Measurements from ENCODE around the gene C3orf49.

The C3orf49 gene

DNA sequence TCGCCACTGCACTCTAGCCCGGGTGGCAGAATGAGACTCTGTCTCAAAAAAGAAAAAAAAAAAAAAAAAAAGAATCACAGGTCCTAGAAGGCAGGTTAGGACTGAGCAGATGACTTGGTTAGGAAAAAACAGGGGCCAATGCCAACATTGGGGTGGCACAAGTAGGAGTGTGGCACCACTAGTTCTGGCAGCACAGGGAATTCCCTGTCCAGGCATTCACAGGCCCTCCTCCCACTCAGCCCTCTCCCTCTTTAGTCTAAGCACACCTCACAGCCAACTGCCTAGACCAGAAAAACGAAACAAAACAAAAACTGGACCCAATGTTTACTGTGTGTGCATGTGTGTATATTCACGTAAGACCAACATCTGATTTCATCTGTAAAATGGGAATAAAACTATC is 34.0 kb downstream of the C3orf49 start:
- DNase-seq = no peak

DNA sequence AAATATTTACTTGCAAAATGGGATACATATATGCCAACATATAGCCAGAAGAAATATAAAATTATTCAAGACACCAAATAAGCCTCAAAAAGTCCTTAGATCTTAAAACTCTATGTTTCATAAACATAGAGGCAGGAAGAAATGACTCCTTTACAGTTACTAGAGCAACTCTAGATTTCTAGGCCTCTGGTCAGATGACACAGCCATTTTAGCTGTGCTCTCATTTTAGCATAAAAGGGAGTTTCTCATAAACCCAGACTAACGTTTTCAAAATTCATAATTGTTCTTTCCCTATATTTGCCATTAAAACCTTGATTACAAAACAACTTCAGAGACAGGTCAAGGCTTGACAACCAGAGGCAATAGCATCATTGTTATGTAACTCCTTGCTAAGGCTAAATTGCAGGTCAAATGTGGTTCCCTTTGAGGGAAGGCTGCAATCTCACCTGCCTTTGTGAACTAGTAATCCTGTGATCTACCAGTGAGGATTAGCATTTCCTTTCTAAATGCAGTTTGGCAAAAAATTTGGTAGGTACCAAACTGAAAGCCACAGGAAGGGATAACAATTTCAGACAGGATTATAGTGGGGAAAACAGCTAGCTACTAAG is 36.3 kb downstream of the C3orf49 start:
- DNase-seq = no peak

DNA sequence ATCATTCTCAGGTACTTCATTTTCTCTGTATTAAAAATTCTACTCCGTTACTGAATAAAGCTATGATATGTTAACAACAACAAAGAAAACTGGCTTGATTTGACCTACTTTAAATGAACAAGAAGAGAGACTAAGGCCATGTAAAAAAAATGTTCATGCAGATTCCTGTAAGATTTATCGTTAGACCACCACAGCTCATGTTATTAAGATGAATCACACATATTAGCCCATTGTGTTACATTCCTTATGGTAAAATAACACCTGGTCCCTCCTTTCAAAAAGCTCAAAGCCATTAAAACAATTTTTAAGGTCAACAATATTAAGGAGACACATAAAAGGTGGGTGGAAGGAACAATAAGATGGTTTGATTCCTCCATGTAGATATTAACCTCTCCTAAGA is 38.2 kb downstream of the C3orf49 start:
- DNase-seq = no peak

DNA sequence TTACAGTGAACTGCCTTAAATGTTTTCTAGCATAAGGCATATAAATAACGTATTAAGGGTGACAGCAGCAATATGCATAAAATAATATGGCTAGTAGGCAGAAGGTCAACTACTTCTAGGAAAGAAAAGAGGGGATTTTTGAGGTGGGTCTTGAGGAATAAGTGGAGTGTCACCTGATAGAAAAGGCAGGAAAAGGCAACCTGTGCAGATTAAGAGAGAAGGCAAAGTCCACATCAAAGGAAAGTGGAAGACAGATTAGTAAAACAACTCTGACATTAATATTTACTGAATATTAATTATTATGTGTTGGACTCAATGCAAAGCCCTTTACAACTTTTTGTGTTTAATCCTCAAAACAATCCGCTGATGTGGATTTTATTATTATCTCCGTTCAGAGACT is 41.7 kb downstream of the C3orf49 start:
- DNase-seq = no peak

DNA sequence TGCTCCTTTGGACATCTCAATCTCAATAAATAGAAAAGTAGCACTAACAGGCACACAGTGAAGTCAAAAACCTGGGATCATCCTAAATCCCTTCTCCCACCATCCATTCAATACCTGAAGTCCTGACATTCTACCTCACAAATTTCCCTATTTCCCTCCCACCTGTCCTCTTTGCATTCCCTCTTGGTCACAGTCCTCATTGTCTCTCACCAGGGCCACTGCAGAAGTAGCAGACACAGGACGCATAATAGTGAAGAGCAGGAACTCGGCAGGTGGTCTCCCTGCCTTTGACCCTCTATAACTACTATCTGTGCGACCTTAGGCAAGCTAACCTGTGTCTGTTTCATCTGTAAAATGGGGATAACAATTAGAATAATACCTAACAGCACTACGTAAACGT is 42.2 kb downstream of the C3orf49 start:
- no peak for DNase-seq

DNA sequence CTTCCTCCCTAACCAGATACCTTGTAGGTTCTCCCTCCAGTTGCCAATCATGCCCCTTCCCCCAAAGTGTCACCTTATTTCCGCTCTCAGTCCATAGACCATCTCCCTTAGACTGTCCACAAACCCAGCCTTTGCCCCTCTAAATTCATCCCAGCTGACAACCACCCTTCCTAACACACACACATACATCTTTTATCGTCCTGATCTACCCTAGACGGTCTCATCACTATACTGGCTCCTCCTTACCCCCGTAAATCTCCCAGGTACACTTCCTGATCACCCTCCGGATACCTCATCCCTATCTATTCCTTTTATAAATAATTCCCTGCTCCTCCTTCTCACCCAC is 43.7 kb downstream of the C3orf49 start:
- no peak for DNase-seq

DNA sequence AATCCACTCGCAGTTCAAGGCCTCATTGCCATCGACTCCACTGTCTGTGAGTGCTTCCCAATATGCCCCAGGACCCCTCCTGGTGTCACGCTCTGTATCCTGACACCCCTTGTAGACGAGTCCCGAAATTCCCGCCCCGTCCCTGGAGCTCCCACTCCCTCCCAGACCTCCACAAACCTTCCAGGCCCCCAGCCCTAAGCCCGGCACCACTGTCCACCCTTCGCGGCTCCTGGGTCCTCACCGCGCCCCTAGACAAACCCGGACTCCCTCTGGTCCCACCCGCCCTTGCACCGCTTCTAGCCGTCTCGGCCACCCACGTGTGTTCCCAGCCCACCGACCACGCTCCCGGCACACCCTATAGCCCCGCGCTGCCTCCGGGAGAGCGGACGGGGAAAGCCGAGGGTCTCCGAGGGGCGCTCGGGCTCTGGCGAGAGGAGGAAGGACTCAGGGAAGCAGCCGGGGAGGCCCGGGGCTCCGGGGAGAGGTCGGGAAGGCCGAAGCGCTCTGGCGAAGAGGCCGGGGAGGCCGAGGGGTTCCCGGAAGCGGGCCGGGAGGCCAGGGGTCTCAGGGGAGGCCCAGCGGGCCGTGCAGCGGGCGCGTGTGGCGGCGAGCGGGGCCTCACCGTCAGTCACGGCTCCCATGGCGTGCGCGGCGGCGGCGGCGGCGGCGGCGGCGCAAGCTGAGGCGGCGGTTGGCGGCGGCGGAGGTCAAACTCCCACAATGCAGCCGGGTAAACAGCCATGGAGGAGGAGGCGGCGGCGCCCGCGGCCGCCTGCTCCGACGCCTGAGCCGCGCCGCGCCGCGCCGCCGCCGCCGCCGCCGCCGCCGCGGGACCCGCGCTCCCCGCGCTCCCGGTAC is 44.3 kb downstream of the C3orf49 start, which contains the start of the genes ATXN7 and THOC7:
Gene ATXN7 (plus strand): TSS at position 718 of the 858 bp plus-strand sequence. CDS start 48,732 bp downstream, outside the sequence.
Gene THOC7 (minus strand): TSS at position 656 of the 858 bp plus-strand sequence. CDS start 15 bp downstream, at position 641.
- peak; percentile 90 for DNase-seq

DNA sequence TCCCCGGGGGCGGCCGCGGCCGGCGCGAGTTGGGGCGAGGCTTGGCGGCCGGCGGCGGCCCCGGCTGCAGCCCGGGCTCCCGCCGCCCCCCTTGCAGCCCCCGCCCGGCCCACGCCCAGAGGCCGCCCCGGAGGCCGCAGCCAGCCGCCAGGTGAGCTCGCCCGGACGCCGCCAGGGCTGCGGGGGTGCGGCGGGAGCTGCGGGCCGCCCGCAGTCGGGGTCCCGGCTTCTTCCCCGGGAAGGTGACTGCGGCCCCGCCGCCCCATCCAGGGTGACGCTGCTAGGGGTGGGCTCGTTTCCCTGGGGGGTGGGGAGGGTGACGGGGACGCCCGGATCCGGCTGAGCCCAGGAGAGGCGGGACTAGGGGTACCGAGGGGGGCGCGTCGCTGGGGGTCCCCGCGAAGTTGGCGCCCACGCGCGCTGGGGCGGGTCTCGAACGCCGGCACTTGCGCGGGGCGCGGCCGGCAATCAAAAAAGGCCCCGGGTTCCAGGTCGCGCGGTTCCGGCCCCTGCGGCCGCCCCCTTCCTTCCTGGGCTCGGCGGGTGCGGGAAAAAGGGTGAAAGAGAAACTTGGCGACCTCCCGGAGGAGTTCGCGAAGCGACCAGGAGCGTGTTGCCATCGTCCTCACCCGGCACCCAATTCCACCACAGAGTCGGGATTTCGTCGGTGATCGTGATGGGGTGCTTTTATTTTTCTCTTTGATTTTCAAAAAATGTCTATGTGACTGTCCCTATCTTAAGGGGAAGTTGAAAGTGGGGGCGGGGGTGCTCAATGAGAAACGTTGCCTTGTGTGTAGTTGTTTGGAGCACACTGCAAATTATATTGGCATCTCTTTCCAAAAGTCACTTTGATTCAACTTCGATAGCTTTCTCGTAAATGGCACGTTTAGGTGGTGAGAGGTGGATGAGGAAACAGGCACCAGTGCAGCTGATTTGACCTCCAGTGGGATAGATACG is 45.2 kb downstream of the C3orf49 start:
- peak; percentile 78 for DNase-seq

DNA sequence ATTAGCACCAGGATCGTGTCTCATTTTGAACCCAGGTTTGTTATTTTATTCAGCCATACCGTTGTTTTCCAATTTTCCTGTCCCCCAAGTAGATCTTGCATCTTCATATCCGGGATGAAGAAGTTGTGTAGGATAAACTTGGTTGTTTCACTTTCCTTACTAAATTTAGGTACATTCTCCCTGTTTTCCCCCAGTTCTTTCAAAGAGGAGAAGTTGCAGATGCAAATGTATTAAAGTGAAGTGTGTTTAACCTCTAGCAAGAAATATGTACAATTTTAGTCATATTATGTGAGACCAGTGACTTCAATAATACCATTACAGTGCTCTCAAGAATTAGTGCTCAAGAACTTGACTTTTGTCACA is 45.8 kb downstream of the C3orf49 start:
- no peak for DNase-seq

DNA sequence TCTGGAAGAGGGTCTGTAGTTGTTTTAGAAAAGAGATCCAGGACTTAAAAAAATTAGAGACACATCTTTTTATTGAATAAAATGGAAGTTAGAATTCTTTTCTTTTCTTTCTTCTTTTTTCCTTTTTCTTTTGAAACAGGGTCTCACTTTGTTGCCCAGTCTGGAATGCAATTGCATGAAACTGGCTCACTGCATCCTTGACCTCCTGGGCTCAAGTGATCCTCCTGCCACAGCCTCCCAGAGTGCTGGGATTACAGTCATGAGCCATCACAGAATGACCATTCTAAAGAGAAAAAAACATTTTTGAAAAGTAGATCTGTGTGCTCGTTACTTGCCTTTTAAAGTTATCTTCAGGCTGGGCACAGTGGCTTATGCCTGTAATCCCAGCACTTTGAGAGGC is 48.1 kb downstream of the C3orf49 start:
- DNase-seq = no peak

DNA sequence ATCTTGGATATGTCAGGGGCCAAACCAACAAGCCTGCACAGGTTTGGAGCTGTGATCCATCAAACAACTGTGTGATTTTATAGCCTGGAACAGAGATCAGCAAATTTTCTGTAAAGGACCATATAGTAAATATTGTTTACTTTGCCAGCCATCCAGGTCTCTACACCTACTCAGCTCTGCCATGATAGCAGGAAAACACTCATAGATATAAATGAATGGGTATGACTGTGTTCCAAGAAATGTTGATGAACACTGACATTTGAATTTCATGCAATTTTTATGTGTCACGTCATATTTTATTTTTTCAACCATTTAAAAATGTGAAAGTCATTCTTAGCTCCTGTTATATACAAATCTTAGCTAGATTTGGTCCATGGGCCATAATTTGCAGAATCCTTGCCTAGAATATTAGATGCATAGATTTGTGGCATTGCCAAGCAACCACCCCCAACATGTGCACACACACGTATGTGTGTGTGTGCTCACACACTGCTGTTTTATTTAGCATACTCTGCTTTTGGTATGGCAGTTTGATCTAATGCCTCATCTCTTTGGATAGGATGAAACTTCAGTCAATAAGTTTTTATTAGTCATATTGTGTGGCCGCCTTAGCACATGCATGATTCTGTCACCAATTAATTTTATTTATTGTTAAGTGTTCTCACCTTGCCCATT is 51.0 kb downstream of the C3orf49 start:
- DNase-seq = no peak

DNA sequence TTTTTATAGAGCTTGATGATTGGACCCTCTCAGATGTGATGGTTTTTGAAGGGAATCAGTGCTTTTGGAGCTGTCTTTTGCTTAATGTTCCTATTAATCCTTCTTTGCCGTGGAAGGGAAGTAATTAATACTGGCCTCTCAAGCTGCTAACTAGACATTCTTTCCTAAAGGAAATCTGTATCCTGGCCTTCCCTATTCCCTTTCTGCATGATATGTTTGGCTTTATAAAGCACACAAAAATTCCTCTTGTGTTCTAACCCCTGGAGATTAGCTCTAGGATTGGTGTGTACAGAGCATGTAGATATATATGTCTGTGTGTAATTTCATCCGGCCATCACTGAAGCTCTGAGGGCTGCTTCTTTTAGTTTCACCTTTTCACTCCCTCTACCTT is 51.5 kb downstream of the C3orf49 start:
- DNase-seq = no peak

DNA sequence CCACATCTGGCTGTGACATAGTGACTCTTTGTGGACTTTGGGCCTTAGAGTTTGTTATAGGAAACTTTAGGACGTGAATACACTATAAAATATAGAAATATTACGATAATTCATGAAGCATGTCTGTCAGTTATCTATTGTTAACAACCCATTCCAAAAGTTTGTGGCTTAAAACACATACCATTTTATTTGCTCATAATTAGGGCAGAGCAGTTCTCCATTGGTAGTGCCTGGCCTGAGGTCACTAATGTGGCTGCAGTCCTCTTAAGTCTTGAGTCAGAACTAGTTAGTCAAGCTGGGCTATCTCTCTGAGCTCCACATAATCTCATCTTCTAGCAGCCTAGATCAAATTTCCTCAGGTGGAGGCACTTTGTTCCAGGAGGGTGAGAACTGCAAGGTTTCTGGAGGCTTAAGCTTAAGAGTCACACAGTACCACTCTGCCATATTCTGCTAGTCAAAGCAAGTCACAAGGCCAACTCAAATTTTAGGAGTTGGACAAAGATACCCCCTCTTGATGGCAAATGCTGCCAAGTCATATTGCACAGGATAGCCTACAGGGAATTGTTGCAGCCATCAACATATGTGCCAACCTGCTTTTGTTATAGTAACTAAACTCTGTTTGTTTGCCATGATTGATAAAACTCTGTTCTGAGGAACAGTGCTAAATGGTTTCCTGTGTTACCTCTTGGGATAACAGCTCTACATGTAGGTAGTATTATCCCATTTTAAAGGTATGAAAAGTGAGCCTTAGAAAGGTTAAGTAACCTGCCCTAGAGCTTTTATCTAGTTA is 53.2 kb downstream of the C3orf49 start:
- DNase-seq = no peak

DNA sequence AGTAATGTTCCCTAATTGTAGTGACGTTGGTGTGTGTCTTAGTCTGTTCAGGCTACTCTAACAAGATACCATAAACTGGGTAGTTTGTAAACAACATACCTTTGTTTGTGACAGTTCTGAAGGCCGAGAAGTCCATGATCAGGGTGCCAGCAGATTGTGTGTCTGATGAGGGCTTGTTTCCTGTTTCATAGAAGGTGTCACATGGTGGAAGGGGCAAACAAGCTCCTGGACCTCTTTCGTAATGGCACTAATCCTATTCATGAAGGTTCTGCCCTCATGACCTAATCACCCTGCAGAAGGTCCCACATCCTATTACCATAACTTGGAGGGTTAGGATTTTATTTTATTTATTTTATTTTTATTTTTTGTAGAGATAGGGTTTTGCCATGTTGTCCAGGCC is 55.7 kb downstream of the C3orf49 start:
- DNase-seq = no peak

DNA sequence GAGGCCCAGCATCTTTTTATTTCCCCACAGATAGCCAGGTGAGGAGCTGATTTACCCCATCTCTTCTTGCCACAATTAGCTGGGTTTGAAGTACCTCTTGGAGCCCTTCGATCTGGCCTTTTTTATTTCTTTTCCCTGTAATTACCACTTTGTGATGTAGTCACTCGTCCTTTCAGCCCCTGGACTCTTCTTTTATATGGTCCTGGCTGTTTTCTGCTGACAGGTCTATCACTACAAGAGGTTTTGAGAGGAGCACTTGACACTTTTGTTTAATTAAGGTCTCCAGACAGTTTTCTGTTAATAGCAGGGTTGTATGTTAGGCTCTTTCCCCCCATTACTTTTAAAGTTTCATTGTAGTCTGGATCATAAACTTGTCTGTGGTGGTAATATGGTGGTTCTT is 56.4 kb downstream of the C3orf49 start:
- no peak for DNase-seq

DNA sequence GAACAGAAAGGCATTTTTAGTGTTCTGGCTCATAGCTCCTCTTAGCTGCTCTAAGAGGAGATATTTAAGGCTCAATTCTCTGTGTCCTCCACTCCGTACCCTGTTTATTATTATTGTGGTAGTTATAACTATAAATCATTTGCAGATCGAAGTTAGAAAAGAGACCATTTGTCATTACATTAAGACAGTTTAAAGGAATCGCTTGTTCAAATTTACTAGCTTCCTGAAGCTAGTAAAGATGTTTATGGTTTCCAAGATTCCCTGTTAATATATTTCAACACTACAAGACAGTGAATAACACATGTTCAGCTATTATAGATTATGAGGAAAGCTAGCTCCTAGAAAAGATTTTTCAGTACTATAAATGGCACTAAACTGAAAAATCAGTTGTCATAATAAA is 57.2 kb downstream of the C3orf49 start:
- no peak for DNase-seq

DNA sequence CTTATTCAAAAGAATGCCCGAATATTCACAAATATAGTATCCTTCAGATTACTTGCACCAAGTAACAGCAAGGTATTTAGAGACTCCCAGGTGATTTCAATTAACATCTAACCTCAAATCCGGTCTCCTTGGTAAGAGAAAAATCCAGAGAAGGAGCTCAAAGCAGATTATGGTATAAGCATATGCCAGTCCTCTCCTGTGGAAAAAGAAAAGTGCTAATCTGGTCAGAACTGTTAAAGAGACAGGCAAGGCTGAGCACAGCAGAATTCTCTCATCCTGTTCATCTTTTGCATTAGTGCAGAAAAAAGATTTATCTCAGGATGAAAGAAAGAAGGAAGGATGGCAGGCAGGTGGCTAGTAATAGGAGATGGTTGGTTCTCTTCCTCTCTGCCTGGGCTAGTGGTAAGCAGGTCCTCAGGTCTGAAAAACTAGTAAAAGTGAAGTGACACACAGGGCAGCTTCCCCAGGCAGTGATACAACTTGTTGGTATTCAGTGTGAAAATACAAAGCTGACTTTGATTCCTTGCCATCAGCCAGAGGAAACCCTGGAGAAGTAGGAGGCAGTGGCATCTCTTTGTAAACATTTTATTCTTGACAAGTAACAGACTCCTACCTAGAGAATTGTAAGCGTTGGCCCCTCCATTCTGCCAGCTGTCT is 58.8 kb downstream of the C3orf49 start:
- DNase-seq = no peak

DNA sequence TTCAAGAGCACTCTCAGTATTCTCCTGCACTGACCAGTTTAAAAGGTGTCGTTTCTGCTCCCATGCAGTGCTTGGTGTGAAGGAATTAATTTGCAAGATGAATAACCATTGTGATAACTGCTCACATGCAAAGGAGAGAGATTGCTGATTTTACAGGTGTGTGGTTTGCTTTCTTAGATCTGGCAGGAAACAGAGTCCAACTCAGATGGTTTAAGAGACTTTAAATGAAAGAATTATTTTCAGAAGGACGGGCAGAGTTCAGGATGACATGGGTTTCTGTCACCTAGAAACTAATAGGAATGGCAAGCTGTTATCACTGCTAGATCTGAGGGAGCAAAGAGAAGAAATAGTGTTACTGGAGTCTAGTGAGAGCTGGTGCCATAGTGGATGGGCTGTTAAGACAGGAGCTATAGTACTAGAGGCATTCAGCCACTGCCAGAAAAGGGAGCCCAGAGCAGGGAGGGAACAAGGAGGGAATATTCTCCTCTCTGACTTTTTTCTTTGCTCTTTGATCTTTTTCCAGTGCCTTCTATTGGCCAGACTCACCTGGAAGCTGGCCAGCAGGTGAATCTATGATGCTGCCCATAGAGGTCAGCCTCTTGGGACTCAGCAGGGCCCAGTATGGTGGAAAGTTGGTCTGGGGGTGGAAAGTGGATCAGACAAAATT is 59.4 kb downstream of the C3orf49 start:
- DNase-seq = no peak

DNA sequence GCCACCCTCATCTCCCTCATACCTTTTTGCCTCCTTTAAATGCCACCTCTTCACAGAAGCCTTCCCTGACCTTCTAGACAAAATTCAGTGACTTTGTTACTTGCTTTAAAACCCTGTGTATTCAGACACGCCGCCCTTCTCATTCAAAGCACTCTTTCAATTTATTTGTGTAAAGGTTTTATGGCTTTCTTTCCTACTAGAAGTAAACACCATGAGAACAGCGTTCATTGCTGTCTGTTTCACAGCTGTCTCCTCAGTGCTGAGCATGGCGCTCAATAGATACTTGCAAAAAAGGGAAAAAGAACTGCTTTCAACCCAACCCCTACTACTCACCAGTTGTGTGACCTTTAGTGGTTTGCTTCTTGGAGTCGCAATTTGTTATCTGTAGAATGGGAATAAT is 61.6 kb downstream of the C3orf49 start:
- DNase-seq = no peak

DNA sequence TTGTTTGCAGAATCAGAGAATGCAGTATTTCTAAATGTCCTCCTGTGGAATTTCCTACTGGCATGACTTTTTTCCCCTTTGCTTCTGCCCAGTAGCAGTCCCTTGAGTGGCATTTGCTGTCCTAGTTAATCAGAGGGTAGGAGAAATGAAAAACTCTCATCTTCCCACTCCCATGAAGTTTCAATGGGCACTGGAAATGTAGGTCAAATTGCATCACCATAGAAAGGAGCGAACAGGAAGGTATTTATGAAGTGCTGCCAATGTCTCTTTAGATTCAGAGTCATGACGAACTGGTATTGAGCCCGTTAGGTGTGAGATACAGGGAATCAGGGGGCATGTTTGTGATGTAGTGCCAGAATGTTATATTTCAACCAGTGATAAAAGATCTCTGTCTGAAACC is 67.8 kb downstream of the C3orf49 start:
- DNase-seq = no peak

DNA sequence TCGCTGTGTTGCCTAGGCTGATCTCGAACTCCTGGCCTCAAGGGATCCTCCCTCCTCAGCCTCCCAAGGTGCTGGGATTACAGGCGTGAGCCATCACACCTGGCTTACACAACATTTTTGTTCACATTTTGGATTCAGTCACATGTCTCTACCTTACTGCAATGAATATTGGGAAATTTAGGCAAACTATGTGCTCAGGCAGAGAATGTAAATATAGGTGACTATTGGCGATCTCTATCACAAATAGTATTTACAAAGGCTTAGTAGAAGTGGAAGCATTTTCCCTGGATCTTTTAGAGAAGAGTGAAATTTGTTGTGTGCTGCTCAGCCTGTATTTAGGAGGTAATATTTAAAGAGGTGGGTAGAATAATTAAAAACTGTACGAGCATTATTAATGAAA is 72.4 kb downstream of the C3orf49 start:
- DNase-seq = no peak

All from activated effector memory CD4-positive, alpha-beta T cell treated with anti-CD3 and anti-CD28 coated beads, Interleukin-2, amount 50 U/mL, for 16 hours (primary cell).